GM12891 (cell line): ENCODE results near the gene MEGF10.

ENCODE experiments used
- DNase-seq: peaks from one replicate; pipeline ENCODE4 v3.0.0; 2011; ENCODE audit warnings: low spot score; ENCODE audit not compliant: insufficient read length
- FAIRE-seq: peaks from 2 replicates; lab custom pipeline; 2011; peaks lifted over from hg19 to GRCh38; lab: Jason Lieb, UNC
- PAX5 ChIP-seq: IDR thresholded peaks from 2 replicates; pipeline ENCODE4 v1.6.1; 2011; ENCODE audit warnings: low read length, moderate library complexity, mild to moderate bottlenecking; ENCODE audit not compliant: insufficient read depth, severe bottlenecking
- POLR2A ChIP-seq: IDR thresholded peaks from 2 replicates; pipeline ENCODE4 v1.6.1; 2011; ENCODE audit warnings: low read depth, low read length, control low read depth
- POLR2AphosphoS5 ChIP-seq: IDR thresholded peaks from 2 replicates; pipeline ENCODE4 v1.6.1; 2011; ENCODE audit warnings: low read depth, low read length, control low read depth
- POU2F2 ChIP-seq: IDR thresholded peaks from 2 replicates; pipeline ENCODE4 v1.6.1; 2011; ENCODE audit warnings: low read depth, mild to moderate bottlenecking, control low read depth, low read length, moderate library complexity
- SPI1 ChIP-seq: IDR thresholded peaks from 2 replicates; pipeline ENCODE4 v1.6.1; 2011; ENCODE audit warnings: low read depth, low read length, control low read depth
- TAF1 ChIP-seq: IDR thresholded peaks from 2 replicates; pipeline ENCODE4 v1.6.1; 2011; ENCODE audit warnings: low read depth, low read length, control low read depth

Gene MEGF10

DNA sequence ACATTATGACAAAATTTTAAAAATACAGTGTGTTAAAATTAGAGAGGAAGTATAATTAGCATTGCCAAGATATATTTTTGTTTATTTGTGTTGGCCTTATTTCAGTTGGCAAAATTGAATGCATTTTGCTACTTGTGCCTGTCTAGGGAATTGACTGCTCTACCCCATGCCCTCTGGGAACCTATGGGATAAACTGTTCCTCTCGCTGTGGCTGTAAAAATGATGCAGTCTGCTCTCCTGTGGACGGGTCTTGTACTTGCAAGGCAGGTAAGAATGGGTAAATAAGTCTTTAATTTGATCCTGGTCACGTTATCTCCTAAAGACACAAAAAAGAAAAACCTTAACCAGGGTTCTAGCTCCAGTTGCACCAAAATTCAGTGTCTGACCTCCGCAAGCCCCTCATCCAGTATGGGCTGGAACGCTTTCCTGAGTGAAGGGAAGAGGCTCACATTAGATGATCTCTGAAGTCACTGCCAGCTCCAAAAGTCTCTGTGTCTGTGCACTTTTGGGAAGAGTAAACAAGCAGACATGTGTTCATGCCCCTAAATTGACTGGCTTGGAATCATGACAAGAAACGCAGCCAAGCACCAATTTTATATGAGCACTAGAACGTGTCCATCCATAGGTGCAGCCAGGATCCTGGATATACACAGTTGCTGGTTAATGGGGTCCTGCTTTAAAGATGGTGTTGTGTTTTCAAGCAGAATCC is 128.5 kb downstream of the MEGF10 start:
- FAIRE-seq (no peak), DNase-seq (no peak)
- TF ChIP-seq SPI1 (no peak), TAF1 (no peak), POLR2A (no peak), POLR2AphosphoS5 (no peak), POU2F2 (no peak), PAX5 (no peak)

DNA sequence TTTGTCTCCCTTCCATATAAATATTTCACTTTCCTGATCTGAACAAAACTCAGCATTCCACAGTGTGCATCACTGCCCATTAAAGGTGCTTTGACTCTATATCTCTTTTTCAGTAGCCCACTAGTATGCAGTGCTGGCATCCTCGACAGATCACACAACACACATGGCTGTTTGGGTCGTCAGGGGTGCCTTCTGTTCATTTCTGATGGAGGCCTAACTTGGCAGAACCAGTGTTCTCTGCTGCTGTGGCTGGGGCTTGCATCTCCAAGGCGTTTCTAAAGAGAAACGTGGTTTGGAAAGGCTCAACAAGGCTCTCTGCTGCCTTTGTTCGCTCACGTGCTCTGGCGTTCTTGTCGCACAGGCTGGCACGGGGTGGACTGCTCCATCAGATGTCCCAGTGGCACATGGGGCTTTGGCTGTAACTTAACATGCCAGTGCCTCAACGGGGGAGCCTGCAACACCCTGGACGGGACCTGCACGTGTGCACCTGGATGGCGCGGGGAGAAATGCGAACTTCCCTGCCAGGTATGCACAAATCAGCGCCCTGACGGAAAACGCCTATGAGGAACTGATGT is 129.2 kb downstream of the MEGF10 start:
- DNase-seq: no peak
- no peak for TF ChIP-seq SPI1
- no peak for TF ChIP-seq POU2F2
- TF ChIP-seq POLR2AphosphoS5: no peak
- no peak for TF ChIP-seq TAF1
- TF ChIP-seq POLR2A: no peak
- no peak for TF ChIP-seq PAX5
- FAIRE-seq: no peak

DNA sequence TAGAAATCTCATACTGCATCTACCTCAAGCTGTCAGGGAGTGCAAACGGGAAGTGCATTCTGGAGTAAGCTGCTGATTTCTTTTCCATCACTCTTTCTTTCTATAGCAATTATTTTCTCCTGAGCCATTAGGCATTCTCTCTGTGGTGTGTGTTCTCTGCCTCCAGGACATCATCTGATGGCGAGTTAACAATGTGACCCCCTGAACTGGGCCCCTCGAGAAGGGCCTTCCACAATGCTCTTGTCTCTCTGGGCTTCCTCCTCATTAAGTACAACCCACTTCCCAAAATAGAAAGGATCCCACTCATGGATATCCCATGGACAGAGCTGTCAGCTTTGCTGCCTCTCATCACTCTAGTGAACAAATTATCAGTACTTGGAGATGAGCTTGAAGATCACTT is 130.2 kb downstream of the MEGF10 start:
- no peak for TF ChIP-seq POLR2A
- TF ChIP-seq PAX5: no peak
- no peak for TF ChIP-seq POLR2AphosphoS5
- TF ChIP-seq SPI1: no peak
- TF ChIP-seq POU2F2: no peak
- TF ChIP-seq TAF1: no peak
- no peak for DNase-seq
- FAIRE-seq: no peak

DNA sequence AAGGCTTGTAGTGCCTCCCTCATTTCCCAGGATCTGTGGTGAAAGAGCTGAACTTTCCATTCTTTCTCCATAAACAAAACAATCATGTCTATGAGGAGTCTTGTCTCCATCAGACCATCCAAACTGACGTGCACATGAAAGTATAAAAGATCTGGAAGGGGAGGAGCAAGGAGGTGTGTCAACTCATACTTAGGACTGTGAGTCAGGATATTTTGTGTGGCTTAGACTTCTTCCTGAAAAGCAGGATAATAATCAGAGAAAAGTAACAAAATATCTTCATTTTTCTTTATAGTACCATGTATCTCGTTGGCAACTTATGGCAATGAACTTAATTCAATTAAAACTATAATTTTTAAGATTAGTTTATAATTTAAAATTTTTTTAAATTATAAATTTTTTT is 130.9 kb downstream of the MEGF10 start:
- DNase-seq (no peak), FAIRE-seq (no peak)
- TF ChIP-seq POLR2AphosphoS5 (no peak), SPI1 (no peak), TAF1 (no peak), PAX5 (no peak), POU2F2 (no peak), POLR2A (no peak)

DNA sequence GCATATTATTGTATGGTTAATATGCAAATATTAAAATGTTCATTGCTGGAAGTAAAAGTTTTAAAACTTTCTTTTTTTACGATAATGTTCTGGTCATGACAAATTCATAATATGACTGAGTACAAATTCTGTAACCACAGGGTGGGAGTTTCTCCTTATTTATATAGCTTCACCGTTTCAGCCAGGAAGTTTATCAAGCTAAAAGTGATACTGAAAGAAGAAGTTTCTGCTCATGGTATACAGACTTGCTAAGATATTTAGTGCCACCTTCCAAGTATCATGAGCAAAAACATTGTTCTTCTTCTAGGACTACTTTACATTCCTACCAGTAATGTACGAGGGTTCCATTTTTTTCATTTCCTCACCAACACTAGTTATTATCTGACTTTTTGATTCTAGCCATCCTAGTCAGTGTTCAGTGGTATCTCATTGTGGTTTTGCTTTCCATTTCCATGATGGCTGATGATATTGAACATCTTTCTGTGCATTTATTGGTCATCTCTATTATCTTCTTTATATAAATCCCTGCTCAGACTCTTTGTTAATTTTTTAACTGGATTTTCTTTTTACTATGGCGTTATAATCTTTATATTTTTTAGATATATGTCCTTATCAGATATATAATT is 132.7 kb downstream of the MEGF10 start:
- no peak for TF ChIP-seq PAX5
- no peak for TF ChIP-seq POLR2AphosphoS5
- no peak for TF ChIP-seq POLR2A
- DNase-seq (no peak), FAIRE-seq (peak; percentile 73)

DNA sequence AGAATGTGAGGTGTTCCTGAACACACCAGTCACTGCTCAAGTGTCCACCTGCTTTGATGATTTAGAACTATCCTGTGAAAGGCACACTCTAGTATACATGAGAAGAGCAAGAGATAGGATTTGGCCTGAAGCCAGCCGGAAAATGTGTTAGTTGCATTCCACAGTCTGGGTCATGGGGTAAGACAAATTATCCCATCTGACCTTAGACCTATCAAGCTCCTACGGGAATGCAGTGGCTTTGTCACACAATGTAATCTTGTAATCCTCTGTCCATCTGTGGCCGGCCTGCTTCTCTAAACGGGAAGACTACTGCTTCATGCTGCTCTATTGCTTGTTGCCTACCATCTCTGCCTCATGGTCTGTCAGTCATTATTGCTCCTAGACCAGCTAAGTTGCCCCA is 134.4 kb downstream of the MEGF10 start:
- FAIRE-seq (peak; percentile 16), DNase-seq (no peak)
- TF ChIP-seq TAF1: no peak
- no peak for TF ChIP-seq POLR2A
- TF ChIP-seq SPI1: no peak
- no peak for TF ChIP-seq PAX5
- TF ChIP-seq POU2F2: no peak
- TF ChIP-seq POLR2AphosphoS5: no peak

DNA sequence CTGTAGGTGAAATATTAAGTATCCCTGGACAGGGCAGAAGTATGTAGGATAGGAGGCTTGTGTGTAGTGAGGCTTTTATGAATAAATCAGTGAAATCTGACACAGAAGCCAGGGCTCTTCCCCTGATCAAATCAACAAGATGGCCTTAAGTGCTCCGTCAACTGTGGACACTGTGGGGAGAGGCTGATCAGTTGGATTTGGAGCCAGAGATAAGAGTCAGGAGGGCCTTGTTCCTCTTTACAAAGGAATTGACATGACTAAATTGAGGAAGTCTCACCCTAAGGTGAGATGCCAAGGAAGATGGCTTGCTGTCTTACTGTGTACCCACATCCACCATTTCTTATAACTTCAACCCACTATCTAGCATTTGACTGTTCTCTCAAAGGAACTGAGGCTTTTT is 135.3 kb downstream of the MEGF10 start:
- DNase-seq (no peak), FAIRE-seq (no peak)
- no peak for TF ChIP-seq TAF1
- 0 out of 2 replicates have a peak, but pooled peaks have one; percentile 12 for TF ChIP-seq SPI1
- no peak for TF ChIP-seq PAX5

DNA sequence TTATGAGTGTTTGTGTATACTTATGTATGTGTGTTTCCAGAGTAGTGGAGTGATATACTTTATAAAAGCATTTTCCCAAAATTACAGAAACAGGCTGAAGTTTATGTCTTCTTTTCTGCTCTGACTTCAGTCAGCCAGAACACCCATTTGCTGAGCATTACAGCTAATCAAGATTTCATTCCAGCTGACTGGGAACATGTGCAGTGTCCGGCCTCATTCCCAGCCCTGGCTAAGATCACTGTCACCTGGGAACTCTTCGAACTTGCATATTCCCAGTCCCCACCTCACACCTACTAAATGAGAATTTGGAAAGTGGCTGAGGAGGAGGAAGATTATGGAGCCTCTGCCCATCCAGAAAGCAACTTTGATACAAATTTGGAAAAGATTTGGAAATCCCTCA is 136.1 kb downstream of the MEGF10 start:
- TF ChIP-seq POU2F2 (no peak), PAX5 (no peak), TAF1 (no peak), SPI1 (no peak), POLR2AphosphoS5 (no peak), POLR2A (no peak)
- FAIRE-seq (no peak), DNase-seq (no peak)

DNA sequence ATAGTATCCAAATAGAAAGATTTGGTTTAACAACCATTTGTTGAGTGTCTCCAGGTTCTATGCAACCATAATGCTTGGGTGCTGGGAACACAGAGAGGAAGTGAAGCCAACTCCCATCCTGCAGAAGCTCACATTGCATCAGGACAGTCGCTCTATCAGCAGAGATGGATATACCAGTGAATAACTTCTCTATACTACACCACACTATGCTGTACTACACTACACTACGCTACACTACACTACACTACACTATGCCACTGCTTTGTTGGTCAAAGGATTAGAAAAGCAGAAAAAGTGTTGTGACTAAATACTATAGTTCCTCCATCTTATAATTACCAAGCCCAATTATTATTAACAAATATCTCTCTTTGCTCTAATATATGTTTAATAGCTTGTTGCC is 137.7 kb downstream of the MEGF10 start:
- DNase-seq (no peak), FAIRE-seq (no peak)
- TF ChIP-seq POU2F2 (no peak), PAX5 (no peak), SPI1 (no peak), POLR2AphosphoS5 (no peak), POLR2A (no peak)

DNA sequence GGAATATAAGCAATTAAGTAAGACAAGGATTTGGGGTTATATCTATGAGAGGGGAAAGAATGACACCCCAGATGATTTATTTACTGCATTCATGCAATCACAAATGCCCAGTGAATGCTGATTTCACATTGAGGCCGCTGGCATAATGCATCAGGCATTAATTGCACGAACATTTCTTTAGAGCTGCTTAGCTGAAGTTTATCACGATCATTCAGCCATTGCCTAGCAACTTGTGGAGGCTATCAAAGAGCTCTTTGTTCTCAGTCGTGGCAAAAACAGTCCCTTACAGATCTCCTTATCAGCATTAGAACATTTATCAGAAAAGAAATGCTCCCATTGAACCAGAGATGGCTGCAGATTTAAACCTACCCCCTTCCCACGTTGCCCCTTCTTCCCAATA is 138.2 kb downstream of the MEGF10 start:
- DNase-seq (no peak), FAIRE-seq (no peak)
- no peak for TF ChIP-seq TAF1
- TF ChIP-seq POU2F2: no peak
- no peak for TF ChIP-seq PAX5
- TF ChIP-seq SPI1: no peak

DNA sequence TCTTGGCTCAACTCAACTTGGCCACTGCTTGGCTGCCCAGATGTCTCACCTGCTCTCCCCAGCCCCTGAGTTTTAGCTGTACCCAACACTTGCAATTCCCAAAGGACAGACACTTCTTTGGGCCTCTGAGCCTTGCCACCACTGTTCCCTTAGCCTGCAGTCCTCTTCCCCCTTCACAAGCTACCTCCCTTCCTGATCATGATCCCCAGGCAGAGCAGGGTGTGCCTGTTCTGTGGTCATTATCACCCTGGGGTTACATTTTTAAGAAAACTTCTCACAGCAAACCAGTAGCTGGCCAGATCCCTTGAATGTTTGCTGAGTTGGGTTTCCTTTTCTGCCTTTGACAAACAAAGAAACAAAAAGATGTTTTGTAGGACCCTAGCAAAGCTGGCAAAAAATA is 139.3 kb downstream of the MEGF10 start:
- FAIRE-seq (no peak), DNase-seq (no peak)
- TF ChIP-seq POLR2A (no peak), TAF1 (no peak), POLR2AphosphoS5 (no peak), SPI1 (no peak), POU2F2 (no peak), PAX5 (no peak)
